Lung (tissue), 12 donors: ENCODE data around the gene CNOT11. TPM values are rescaled to one million over a fixed set of nuclear protein-coding genes. Genes with fewer than 3 reads are reported as not detected.
A peak's percentile ranks its signal among the peaks of the same experiment; 100 is the strongest.

Experiments used
- ATAC-seq: fragments of 200-7000 bp; cut with Tn5 transposase; one replicate; pipeline ENCODE4 v1.9.1; 2020; ENCODE audit warnings: moderate number of reproducible peaks; ENCODE audit not compliant: insufficient read depth, low FRiP score
- DNase-seq, 3 donors: peaks; one replicate each; pipeline ENCODE4 v3.0.0-alpha.2; 2013 to 2017
- H3K27ac ChIP-seq, 2 donors: one replicate each; pipeline ENCODE4 v1.5.1; 2013; ENCODE audit warnings: mild to moderate bottlenecking in 2 of 2, moderate library complexity in 2 of 2, control low read depth in 1 of 2, inconsistent platforms in 1 of 2, low read depth in 1 of 2, low read length in 1 of 2
- H3K27me3 ChIP-seq, 3 donors: one replicate each; pipeline ENCODE4 v1.5.1; 2013; ENCODE audit warnings: low read length in 2 of 3; ENCODE audit not compliant: control insufficient read depth in 3 of 3, insufficient read depth in 3 of 3
- H3K36me3 ChIP-seq, 4 donors: one replicate each; pipeline ENCODE4 v1.5.1; 2013; ENCODE audit warnings: low read length in 4 of 4, mild to moderate bottlenecking in 1 of 4, moderate library complexity in 1 of 4; ENCODE audit not compliant: control insufficient read depth in 4 of 4, insufficient read depth in 4 of 4
- H3K4me1 ChIP-seq, 5 donors: one replicate each; pipeline ENCODE4 v1.5.1; 2013; ENCODE audit warnings: low read length in 5 of 5, mild to moderate bottlenecking in 2 of 5, moderate library complexity in 1 of 5; ENCODE audit not compliant: control insufficient read depth in 5 of 5, insufficient read depth in 5 of 5
- H3K4me3 ChIP-seq: one replicate; pipeline ENCODE4 v1.5.1; 2013; ENCODE audit warnings: mild to moderate bottlenecking, control low read depth, moderate library complexity
- H3K9ac ChIP-seq, 2 donors: one replicate each; pipeline ENCODE4 v1.5.1; 2013; ENCODE audit warnings: low read length in 2 of 2, control low read depth in 1 of 2; ENCODE audit not compliant: insufficient read depth in 1 of 2
- H3K9me3 ChIP-seq, 4 donors: one replicate each; pipeline ENCODE4 v1.5.1; 2013; ENCODE audit warnings: low read length in 3 of 4, mild to moderate bottlenecking in 1 of 4, moderate library complexity in 1 of 4; ENCODE audit not compliant: control insufficient read depth in 4 of 4, insufficient read depth in 3 of 4
- CTCF ChIP-seq: IDR thresholded peaks from 2 replicates; pipeline ENCODE4 v1.5.1; 2012; ENCODE audit warnings: mild to moderate bottlenecking; ENCODE audit errors: control extremely low read depth, extremely low read depth
- WGBS, 2 donors: extraction: QIAGEN DNeasy Blood & Tissue Kit; methylation state at CpG; one replicate each; pipeline ENCODE4 v1.1.7; 2013; 5-methylcytosine and 5-hydroxymethylcytosine counted together
- polyA plus RNA-seq, 2 donors: library from polyadenylated mRNA; stranded (reverse); fragments of 200-250 nt; gene quantifications; one replicate each; pipeline ENCODE4 v1.2.1, GENCODE V29; 2013
- total RNA-seq, 2 donors: library from RNA; depleted of rRNA in 1 of 2; stranded (reverse); fragments of >200 nt in 1 of 2; gene quantifications; one replicate each; pipeline ENCODE4 v1.2.1, GENCODE V29; 2014 to 2021
- donor health status: control.
- donor health status: control.
- donor health status: Bipolar disorder and iron deficiency.
- donor health status: healthy.
- donor health status: DM: yes; HTN: yes; CAD: no.

The CNOT11 gene
- total and polyA plus RNA-seq, 4 donors: 16.4 to 32.5 (median 23.7) TPM

- no peaks in the 10 kb centered on the region for H3K27me3 ChIP-seq
- H3K4me3 ChIP-seq: peak overlapping the region; percentile 88
- ATAC-seq (no peak), DNase-seq (peak in 1 of 3 donors; percentile 15)
- H3K4me1 ChIP-seq: peaks cover 8 to 17% (median 10%) of the 10 kb centered on the region in 5 donors
- no peak for TF ChIP-seq CTCF
- peak overlapping the region in 1 of 2 donors; percentile 96 for H3K27ac ChIP-seq
- peak overlapping the region; percentile 73 to 82 for H3K9ac ChIP-seq
- H3K9me3 ChIP-seq: peaks cover 0 to 2% (median 0%) of the 10 kb centered on the region in 4 donors
- peaks cover 2 to 8% (median 5%) of the 10 kb centered on the region in 4 donors for H3K36me3 ChIP-seq
- WGBS, 2 donors: 24 to 25% methylated on average over 17 of the region's 17 CpGs
Observed at GRCh38 chr2:101253703-101254450, 1.2 kb downstream of the CNOT11 start.

DNA sequence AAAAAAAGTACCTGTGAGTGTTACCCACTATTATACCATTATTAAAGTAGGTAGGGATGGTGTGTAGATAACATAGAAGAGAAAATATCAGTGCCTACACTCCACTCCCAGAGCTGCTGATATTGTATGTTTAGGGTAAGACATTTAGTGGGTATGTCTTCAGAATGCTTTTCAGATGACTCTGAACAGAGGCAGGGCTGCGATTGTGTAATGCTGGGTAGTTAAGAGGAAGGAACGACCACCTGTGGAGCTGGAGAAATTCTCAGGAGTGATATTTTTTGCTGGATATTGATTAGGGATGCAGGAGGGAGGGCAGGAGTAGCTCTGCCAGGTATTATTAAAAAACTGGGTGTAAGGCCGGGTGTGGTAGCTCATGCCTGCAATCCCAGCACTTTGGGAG lies 2.8 kb downstream of the CNOT11 start:
- Histone ChIP-seq H3K27ac (no peak overlapping the region), H3K4me3 (no peak overlapping the region), H3K27me3 (no peaks in the 10 kb centered on the region), H3K9ac (no peak overlapping the region), H3K36me3 (peaks cover 9 to 13% (median 10%) of the 10 kb centered on the region in 4 donors), H3K9me3 (peaks cover 0 to 3% (median 0%) of the 10 kb centered on the region in 4 donors), H3K4me1 (peaks cover 8 to 17% (median 10%) of the 10 kb centered on the region in 5 donors)
- no peak for ATAC-seq
- 79 to 80% methylated on average over 3 of the region's 3 CpGs for whole genome bisulfite sequencing, 2 donors
- TF ChIP-seq CTCF: no peak
- no peak for DNase-seq

DNA sequence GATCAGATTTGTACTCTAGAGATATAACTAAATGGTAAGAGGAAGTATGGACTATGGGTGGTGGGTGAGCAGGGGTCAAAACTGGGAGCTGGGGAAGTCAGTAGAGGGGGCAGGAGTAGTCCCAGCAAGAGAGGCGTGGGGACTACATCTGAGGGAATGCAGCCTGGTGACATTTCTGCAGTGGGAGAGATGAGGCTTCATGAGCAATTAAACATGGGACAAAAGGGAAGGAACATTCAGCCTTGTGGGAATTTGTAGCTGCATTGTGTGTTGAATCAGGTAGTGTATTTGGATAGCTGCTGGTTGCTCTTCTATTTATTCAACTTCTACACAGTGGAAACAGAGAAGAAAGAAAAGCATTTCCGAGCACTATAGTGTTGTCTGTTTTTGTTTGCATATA lies 3.6 kb downstream of the CNOT11 start:
- H3K9ac ChIP-seq: no peak overlapping the region
- no peaks in the 10 kb centered on the region for H3K27me3 ChIP-seq
- peaks cover 2 to 17% (median 9%) of the 10 kb centered on the region in 5 donors for H3K4me1 ChIP-seq
- no peak for TF ChIP-seq CTCF
- no peak overlapping the region for H3K4me3 ChIP-seq
- peaks cover 10 to 13% (median 11%) of the 10 kb centered on the region in 4 donors for H3K36me3 ChIP-seq
- H3K27ac ChIP-seq: no peak overlapping the region
- ATAC-seq (no peak), DNase-seq (no peak)
- WGBS, 2 donors: 92 to 96% methylated on average over 2 of the region's 2 CpGs
- H3K9me3 ChIP-seq: peaks cover 0 to 3% (median 0%) of the 10 kb centered on the region in 4 donors
